ENCODE measurements around the gene SUSD4.
A peak's percentile ranks its signal among the peaks of the same experiment; 100 is the strongest.

Gene SUSD4

GRCh38 chr1:223323491-223324484 lies 40.2 kb downstream of the SUSD4 start:
- no peak overlapping the region for H3K4me3 ChIP-seq (ENCODE audit: low read depth, low read length)
- DNase-seq (ENCODE audit: low read depth) = no peak
- no peak for TF ChIP-seq CTCF (IDR thresholded peaks at IDR 0.05; ENCODE audit: control insufficient read depth, extremely low read depth, insufficient read depth)

- no peak for DNase-seq (ENCODE audit: low read depth)
- TF ChIP-seq CTCF (IDR thresholded peaks at IDR 0.05; ENCODE audit: control insufficient read depth, extremely low read depth, insufficient read depth) = no peak
- H3K4me3 ChIP-seq (ENCODE audit: low read depth, low read length) = no peak overlapping the region
Observed at GRCh38 chr1:223322868-223323267, 41.1 kb downstream of the SUSD4 start.

GRCh38 chr1:223320959-223321358 lies 43.0 kb downstream of the SUSD4 start:
- no peak for DNase-seq (ENCODE audit: low read depth)
- H3K4me3 ChIP-seq (ENCODE audit: low read depth, low read length) = no peak overlapping the region

GRCh38 chr1:223319905-223320580 lies 43.9 kb downstream of the SUSD4 start:
- TF ChIP-seq CTCF (IDR thresholded peaks at IDR 0.05; ENCODE audit: control insufficient read depth, extremely low read depth, insufficient read depth) = no peak
- no peak overlapping the region for H3K4me3 ChIP-seq (ENCODE audit: low read depth, low read length)
- DNase-seq (ENCODE audit: low read depth) = no peak

More at GRCh38 chr1:223320959-223321358, 43.0 kb downstream of the SUSD4 start:
- no peak for TF ChIP-seq CTCF (IDR thresholded peaks at IDR 0.05; ENCODE audit: control insufficient read depth, extremely low read depth, insufficient read depth)

- no peak overlapping the region for H3K4me3 ChIP-seq (ENCODE audit: low read depth, low read length)
- peak; percentile 75 for DNase-seq (ENCODE audit: low read depth)
- no peak for TF ChIP-seq CTCF (IDR thresholded peaks at IDR 0.05; ENCODE audit: control insufficient read depth, extremely low read depth, insufficient read depth)
Observed at GRCh38 chr1:223319398-223319797, 44.6 kb downstream of the SUSD4 start.

- H3K4me3 ChIP-seq (ENCODE audit: low read depth, low read length) = no peak overlapping the region
- DNase-seq (ENCODE audit: low read depth) = no peak
- no peak for TF ChIP-seq CTCF (IDR thresholded peaks at IDR 0.05; ENCODE audit: control insufficient read depth, extremely low read depth, insufficient read depth)
Observed at GRCh38 chr1:223316082-223316481, 47.9 kb downstream of the SUSD4 start.

Measured in LNCaP clone FGC (cell line).